Gastroesophageal sphincter (tissue), 3 donors: ENCODE data around the gene ZBTB16.

Source experiments
- CTCF ChIP-seq, 4 experiments: fragments of 200-600 bp in 2 of 4; fragments of 450-650 bp in 2 of 4; sonication (generic) in 1 of 4; IDR thresholded peaks; one replicate each; pipeline ENCODE4 v1.5.1; 2017 to 2019; ENCODE audit warnings: antibody characterized with exemption in 4 of 4, mild to moderate bottlenecking in 2 of 4, moderate library complexity in 2 of 4
- POLR2AphosphoS5 ChIP-seq: sonication (generic); formaldehyde crosslinking; IDR thresholded peaks from one replicate; pipeline ENCODE4 v1.6.1; 2017; ENCODE audit warnings: antibody characterized with exemption

- TF ChIP-seq CTCF (IDR thresholded peaks at IDR 0.05) (no peak), POLR2AphosphoS5 (peak; percentile 98)
These were observed 104.4 kb downstream of the ZBTB16 start for GRCh38 chr11:114163830-114164401.
